Adipocyte (in vitro differentiated cells): ENCODE measurements around the gene SFTPD.

ENCODE experiments used
- DNase-seq: peaks from one replicate; pipeline ENCODE4 v3.0.0-alpha.2; 2015; ENCODE audit warnings: low read depth
- H3K27me3 ChIP-seq: replicated peaks from 2 replicates; pipeline ENCODE4 v1.7.0; 2013; ENCODE audit warnings: mild to moderate bottlenecking, low read length, moderate library complexity; ENCODE audit not compliant: control insufficient read depth, insufficient read depth
- H3K36me3 ChIP-seq: 2 replicates; pipeline ENCODE4 v1.7.0; 2013; ENCODE audit warnings: low read length, mild to moderate bottlenecking, moderate library complexity; ENCODE audit not compliant: control insufficient read depth, insufficient read depth, severe bottlenecking
- H3K4me1 ChIP-seq: 2 replicates; pipeline ENCODE4 v1.7.0; 2013; ENCODE audit warnings: mild to moderate bottlenecking, low read length, moderate library complexity; ENCODE audit not compliant: control insufficient read depth, insufficient read depth
- H3K4me3 ChIP-seq: 2 replicates; pipeline ENCODE4 v1.7.0; 2013; ENCODE audit warnings: mild to moderate bottlenecking, low read length, moderate library complexity
- H3K9ac ChIP-seq: 2 replicates; pipeline ENCODE4 v1.7.0; 2013; ENCODE audit warnings: mild to moderate bottlenecking, low read length, moderate library complexity
- H3K9me3 ChIP-seq: 2 replicates; pipeline ENCODE4 v1.7.0; 2013; ENCODE audit warnings: mild to moderate bottlenecking, low read length, moderate library complexity; ENCODE audit not compliant: control insufficient read depth

Gene SFTPD

DNA sequence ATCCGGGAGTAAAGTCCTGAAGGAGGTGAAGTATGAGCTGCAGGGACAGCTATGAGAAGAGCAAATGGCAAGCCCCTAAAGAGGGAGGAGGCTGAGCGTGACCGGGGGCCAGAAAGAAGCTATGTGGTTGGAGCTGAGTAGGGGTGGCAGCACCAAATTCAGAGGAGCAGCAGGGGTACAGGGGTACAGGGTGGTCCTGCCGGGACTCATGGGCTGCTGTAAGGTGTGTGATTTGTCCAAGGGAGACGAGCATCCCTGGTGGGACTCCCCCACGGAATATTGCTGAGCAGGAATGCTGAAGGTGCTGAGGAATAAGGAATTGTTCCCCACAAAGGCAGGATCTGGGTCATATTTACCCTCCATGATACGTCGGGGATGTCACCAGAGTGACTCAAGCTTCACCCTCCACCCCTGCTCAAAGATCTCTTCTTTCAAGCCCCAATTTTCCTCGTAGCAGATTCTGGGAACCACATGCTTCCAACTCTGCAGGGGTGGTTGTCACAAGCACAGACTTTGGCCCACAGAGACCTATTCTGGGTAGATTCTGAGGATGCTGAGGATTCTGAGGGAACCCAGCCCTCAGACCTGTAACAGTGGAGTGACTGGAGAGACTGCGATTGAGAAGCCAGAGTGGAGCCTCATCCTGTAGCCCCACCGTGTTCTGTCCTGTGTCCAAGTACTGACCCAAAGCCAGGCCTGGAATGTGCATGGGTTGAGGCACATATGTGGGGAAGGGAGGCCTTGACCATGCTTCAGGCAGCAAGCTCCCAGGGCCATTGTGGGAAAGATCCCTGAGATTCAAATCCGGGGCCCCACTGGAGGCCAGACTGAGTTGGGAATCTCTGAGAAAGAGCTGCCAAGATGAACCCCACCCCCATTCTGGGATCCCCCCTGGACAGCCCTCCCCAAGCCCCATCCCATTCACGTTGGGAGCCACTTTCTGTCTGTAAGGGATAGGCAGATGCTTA, 4.2 kb downstream of the SFTPD start:
- H3K9ac ChIP-seq, result no peak overlapping the region
- H3K4me3 ChIP-seq, result no peak overlapping the region
- no peaks in the 10 kb centered on the region for H3K4me1 ChIP-seq
- DNase-seq, result no peak
- H3K9me3 ChIP-seq, result peaks cover under 1% of the 10 kb centered on the region
- no peaks in the 10 kb centered on the region for H3K36me3 ChIP-seq
- peaks cover 53% of the 10 kb centered on the region for H3K27me3 ChIP-seq

DNA sequence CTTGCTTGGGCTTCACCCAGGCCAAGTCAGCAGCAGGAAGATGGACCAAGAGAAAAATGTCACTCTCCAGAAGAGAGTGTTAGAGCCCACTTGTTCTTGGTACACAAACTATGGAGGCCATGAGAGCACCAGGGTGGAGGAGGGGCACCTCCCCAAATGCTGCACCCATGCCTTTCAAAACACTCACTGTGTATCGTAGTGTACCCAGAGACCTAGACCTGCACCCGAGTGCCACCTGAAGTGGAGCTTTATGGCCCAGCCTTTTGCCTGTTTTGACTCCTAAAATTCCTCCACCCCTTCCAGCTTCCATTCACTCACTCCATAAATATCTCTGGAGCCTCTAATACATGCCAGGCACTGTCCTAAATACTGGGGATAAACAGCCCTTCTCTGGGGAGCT, 5.0 kb downstream of the SFTPD start:
- DNase-seq, result no peak
- no peaks in the 10 kb centered on the region for H3K9me3 ChIP-seq
- H3K4me3 ChIP-seq, result no peak overlapping the region
- H3K9ac ChIP-seq, result no peak overlapping the region
- no peaks in the 10 kb centered on the region for H3K4me1 ChIP-seq
- peaks cover 55% of the 10 kb centered on the region for H3K27me3 ChIP-seq
- no peaks in the 10 kb centered on the region for H3K36me3 ChIP-seq

DNA sequence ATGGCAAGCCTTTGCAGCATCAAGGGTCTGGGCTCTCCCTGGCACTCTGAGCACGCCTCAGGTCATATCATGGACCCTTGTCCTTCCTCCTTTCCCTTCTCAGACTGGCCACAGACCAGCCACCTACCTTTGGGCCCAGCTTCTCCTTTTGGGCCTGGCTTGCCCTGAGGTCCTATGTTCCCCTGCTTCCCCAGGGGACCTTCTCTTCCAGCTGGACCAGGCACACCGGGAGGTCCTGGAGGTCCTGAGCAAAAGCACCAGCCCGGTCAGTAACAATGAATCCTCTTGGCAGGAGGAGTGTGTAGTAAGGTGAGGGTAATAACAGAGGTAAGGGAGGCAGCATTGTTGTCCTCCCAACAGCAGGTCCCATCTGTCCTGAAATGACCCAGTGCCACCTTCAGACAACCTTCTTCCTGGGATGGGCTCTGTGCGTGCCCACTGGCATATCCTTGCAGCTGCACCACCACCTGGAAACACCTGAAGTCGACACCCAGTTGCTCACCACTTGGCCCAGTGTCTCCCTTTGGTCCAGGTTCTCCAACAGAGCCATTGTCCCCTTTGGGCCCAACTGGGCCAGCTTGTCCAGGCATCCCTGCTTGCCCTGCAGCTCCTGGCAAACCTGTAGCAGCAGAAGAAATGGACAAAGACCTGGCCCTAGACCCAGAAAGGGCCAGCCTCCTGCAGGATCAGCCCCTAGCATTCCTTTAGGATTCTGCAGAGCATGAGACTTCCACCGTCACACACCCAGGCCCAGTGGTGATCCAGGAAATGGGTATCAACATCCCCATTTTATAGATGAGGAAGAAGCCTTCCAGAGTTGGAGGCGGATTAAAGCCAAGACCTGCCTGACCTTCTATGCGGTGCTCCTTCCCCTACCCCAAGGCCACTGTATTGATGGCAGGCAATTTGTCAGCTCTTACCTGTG, 6.4 kb downstream of the SFTPD start:
- H3K4me3 ChIP-seq, result no peak overlapping the region
- DNase-seq, result no peak
- H3K36me3 ChIP-seq, result no peaks in the 10 kb centered on the region
- H3K9ac ChIP-seq, result no peak overlapping the region
- peaks cover 53% of the 10 kb centered on the region for H3K27me3 ChIP-seq
- no peaks in the 10 kb centered on the region for H3K9me3 ChIP-seq
- no peaks in the 10 kb centered on the region for H3K4me1 ChIP-seq

DNA sequence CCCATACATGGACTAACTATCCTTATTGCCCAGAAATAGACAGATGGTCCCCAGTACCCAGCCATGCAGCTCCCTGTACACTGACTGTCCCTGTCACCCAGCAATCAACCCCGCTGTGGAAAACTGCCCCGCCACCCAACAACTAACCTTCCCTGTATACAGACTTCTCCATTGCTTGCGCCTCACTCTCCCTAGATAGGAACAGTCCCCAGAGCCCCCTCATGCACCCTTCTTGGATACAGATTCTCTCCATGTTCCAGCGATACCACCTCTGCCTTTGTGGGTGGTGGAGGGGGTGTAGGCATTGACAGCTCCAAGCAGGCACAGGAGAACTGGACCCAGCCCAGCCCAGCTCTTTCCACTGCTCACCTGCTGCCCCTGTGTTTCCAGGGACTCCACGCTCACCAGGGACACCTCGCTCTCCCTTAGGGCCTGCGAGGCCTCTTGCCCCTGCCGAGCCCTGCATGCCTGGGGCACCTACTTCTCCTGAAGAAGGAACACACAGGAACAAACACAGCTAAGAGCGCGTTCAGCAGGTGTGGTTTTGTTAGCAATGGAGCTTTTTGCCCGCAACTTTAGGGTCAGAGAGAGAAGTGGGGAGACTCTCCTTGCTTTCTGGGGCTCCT, 7.2 kb downstream of the SFTPD start:
- Histone ChIP-seq H3K4me3 (no peak overlapping the region), H3K9ac (no peak overlapping the region), H3K9me3 (no peaks in the 10 kb centered on the region), H3K27me3 (peaks cover 48% of the 10 kb centered on the region), H3K36me3 (no peaks in the 10 kb centered on the region), H3K4me1 (no peaks in the 10 kb centered on the region)
- no peak for DNase-seq

DNA sequence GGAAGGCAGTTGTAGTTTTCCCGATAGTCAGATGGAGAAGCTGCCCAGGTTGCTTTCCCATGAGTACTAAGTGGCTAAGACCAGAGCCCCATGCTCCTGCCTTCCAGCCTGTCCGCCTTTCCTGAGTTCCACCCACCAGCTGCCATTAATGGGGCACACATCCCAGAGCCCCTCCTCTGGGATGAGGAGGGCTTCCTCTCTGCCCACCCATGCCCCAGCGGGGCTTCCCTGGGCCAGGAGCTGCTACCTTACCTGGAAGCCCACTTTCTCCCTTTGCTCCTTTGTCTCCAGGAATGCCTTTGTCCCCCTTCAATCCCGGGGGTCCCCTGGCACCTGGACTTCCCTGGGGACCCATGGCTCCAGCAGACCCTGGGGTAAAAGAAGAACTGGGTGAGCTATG, 7.8 kb downstream of the SFTPD start:
- Histone ChIP-seq H3K4me3 (no peak overlapping the region), H3K9ac (no peak overlapping the region), H3K27me3 (peaks cover 43% of the 10 kb centered on the region), H3K36me3 (no peaks in the 10 kb centered on the region), H3K4me1 (no peaks in the 10 kb centered on the region), H3K9me3 (no peaks in the 10 kb centered on the region)
- DNase-seq, result no peak

DNA sequence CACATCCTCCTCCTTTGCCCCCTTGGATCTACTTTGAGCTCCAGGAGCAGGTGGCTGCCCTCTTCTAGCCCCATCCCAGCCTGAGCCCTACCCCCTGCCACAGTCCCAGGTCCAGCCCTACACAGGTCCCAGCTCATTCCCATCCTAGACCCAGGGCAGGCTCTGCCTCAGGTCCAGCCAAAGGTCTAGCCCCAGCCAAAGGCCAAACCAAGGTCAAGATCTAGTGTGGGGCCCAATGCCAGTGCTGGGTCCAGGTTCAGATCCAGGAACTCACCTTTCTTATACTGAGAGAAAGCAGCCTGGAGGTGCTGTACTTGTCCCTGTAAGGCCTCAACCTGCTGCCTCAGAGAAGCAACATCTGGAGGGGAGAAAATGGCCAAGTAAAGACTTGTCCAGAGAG, 8.5 kb downstream of the SFTPD start:
- Histone ChIP-seq H3K27me3 (peaks cover 40% of the 10 kb centered on the region), H3K4me1 (no peaks in the 10 kb centered on the region), H3K4me3 (no peak overlapping the region), H3K9me3 (no peaks in the 10 kb centered on the region), H3K9ac (no peak overlapping the region), H3K36me3 (no peaks in the 10 kb centered on the region)
- DNase-seq, result no peak

DNA sequence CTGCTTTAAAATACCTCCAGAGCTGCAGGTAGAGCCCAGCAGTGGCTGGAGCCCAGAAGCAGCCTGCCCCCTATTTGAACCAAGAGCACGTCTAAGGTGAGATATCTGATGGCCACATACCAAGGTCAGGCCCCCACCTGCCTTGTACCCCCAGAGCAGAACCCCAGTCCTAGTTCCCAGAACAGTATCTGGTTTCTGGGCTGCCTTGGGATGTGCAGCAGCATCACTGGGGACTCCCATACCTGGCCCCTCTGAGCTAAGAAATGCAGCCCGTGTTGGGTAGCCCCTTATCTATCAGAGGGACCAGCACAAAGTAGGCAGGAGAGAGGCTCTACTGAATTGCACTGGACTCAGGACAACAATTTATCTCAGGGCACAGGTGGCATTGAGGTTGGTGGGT, 8.9 kb downstream of the SFTPD start:
- H3K9ac ChIP-seq, result no peak overlapping the region
- H3K27me3 ChIP-seq, result peaks cover 37% of the 10 kb centered on the region
- H3K36me3 ChIP-seq, result no peaks in the 10 kb centered on the region
- no peaks in the 10 kb centered on the region for H3K9me3 ChIP-seq
- no peaks in the 10 kb centered on the region for H3K4me1 ChIP-seq
- H3K4me3 ChIP-seq, result no peak overlapping the region
- DNase-seq, result no peak

DNA sequence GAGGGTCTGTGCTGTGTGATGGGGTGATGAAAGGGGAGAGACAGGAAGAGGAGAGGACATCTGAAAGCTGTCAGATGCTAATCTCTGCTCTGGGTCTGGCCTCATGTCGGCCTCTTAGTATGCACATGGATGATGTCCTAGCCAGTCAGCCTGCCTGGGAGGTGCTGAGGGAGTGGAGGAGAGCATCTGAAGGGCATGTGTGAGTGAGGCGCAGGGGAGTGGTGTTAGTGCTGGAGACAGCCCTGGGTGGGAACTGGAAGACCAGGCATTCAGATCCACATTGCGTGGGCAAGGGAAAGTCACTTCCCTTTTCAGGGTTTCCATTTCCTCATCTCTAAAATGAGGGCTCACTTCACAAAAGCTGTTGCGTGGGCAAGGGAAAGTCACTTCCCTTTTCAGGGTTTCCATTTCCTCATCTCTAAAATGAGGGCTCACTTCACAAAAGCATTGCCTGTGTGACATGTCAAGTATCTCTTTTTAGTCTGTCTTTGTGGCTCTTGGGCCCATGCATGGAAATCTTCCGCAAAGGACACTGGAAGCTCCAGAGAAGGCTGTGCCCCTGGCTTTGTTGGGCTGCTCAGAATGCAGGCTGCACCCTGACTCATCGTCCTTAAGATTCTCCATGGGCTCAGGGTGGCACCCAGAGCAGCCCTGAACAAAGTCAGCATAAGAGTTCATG, 10.0 kb downstream of the SFTPD start:
- no peak for DNase-seq
- Histone ChIP-seq H3K27me3 (peaks cover 26% of the 10 kb centered on the region), H3K4me1 (no peaks in the 10 kb centered on the region), H3K36me3 (no peaks in the 10 kb centered on the region), H3K4me3 (no peak overlapping the region), H3K9ac (no peak overlapping the region), H3K9me3 (no peaks in the 10 kb centered on the region)

DNA sequence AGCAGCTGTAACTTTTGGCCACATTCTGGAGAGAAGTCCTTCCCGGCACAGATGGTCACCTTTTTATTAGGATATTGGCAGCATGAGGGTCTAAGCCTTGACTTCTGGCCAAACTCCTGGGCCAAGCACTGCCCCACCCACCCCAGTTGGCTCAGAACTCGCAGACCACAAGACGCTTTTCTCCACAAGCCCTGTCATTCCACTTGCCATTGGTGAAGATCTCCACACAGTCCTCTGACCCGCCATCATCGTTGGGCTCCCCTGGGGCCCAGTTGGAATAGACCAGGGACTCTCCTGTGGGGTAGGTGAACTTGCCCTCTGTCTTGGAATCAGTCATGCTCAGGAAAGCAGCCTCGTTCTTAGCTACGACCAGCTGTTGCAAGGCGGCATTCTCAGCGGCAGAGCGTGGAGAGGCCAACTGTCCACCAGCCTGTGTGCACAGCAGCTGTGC, 11.2 kb downstream of the SFTPD start:
- Histone ChIP-seq H3K36me3 (no peaks in the 10 kb centered on the region), H3K9me3 (no peaks in the 10 kb centered on the region), H3K4me3 (no peak overlapping the region), H3K9ac (no peak overlapping the region), H3K4me1 (no peaks in the 10 kb centered on the region), H3K27me3 (peaks cover 15% of the 10 kb centered on the region)
- DNase-seq, result no peak

DNA sequence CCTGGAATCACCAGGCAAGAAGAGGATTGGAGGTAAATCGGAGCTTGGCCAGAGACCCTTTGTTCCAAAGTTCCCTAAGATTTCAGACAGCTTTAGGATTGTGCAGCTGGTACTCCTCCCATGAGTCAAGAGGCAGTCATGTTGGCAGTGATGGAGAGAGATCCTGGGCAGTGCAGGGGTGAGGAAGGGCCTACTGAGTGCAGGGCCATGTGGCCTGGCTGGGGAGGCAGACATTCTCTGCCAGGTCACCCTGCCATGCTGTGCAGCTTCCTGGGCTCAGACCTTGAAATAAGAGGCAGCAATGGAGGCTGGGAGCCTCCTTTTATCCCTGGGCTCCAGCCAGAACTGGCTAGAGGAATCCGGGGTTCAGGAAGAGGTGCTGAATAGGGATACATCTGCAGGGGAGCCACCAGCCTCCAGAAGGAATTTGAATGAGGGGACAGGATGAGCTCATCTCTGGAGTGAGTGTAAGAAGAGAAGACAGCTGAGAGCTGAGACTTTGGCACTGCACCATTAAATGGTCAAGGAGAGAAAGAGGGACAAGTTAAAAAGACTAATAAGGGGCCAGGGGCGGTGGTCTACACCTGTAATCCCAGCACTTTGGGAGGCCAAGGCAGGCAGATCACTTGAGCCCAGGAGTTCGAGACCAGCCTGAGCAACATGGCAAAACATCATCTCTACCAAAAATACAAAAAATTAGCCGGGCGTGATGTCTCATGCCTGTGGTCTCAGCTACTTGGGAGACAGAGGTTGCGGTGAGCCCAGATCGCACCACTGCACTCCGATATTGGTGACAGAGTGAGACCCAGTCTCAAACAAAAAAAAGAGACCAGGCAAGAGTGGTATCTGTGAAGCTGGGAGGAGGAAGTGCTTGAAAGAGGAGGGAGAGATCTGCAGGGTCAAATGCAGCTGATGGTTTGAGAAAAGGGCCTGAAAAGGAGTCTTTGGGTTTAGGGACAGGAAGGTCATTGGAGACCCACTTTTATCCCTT, 12.0 kb downstream of the SFTPD start:
- H3K36me3 ChIP-seq, result no peaks in the 10 kb centered on the region
- H3K9me3 ChIP-seq, result no peaks in the 10 kb centered on the region
- H3K4me3 ChIP-seq, result no peak overlapping the region
- DNase-seq, result no peak
- peaks cover 10% of the 10 kb centered on the region for H3K27me3 ChIP-seq
- H3K4me1 ChIP-seq, result no peaks in the 10 kb centered on the region
- H3K9ac ChIP-seq, result no peak overlapping the region
